GM21367 (cell line): ENCODE measurements around the gene DNAJB12.
"Not testable (repeated sequence)": the region's sequence is repeated elsewhere in the genome, so short reads cannot be mapped to it uniquely, and the experiment has no call there.

Experiments
- ATAC-seq: cut with Tn5 transposase; IDR thresholded peaks from one replicate; pipeline ENCODE4 v1.9.1; 2021; ENCODE audit not compliant: unreplicated experiment

DNAJB12 gene

GRCh38 chr10:72316748-72317435 lies 37.8 kb downstream of the DNAJB12 start:
- ATAC-seq, result no peak

DNA sequence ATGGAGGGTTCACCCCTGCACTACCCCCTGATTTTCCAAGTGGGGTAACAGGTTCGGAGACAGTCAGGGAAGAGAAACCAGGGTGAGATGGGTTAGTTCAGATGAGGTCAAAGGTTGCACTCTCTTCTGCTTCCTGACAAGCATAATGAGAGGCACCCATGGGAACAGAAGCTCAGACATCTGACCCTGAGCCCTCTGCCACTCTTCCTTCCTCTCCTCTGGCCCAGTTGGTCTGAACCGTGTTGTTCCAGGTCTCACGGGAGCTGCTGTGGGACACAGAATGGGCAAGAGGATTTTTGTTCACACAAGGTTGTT lies 38.4 kb downstream of the DNAJB12 start:
- no peak for ATAC-seq

GRCh38 chr10:72315611-72316385 lies 38.9 kb downstream of the DNAJB12 start:
- no peak for ATAC-seq

DNA sequence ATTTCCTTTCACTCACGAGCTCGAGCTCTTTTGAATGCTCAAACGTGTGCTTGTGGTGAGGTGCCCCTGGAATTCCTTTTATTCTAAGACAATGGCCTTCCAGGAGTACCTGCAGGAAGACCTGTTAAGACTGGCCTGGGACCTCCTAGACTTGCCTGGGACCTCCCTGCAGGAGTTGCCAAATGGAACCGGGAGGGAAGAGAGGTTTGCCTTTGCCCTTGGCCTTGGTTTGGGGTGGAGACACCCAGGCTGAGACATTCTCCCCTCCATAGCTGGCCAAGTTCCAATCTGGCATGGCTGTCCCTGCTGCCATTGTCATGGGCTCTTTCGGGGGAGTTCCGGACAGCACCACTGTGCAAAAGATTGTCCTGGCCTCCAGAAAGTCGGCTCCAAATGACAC lies 39.7 kb downstream of the DNAJB12 start:
- ATAC-seq, result no peak

- ATAC-seq, result no peak
Observed at GRCh38 chr10:72314263-72314662, 40.5 kb downstream of the DNAJB12 start.

DNA sequence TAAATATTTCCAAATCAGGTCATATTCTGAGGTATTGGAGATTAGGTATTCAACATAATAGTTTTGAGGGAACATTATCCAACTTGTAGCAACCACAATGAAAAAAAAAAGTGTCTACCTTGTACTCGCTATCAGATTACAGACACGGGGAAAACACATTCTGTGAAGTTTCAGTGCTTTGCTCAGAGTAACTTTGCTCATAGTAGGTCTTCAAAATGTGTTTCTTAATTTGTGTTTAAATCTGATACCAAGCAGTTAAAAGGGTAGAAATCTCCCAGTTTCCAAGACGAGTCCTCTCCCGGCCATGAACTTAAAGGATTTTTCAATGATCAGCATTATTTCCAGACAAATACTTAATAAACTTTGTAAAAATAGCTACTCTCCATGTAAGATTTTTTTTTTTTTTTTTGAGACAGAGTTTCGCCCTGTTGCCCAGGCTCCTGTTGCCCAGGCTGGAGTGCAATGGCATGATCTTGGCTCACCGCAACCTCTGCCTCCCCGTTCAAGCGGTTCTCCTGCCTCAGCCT lies 41.8 kb downstream of the DNAJB12 start:
- ATAC-seq, result no peak

- ATAC-seq, result no peak
Observed at GRCh38 chr10:72311667-72312066, 43.1 kb downstream of the DNAJB12 start.

GRCh38 chr10:72310636-72311035 lies 44.1 kb downstream of the DNAJB12 start:
- no peak for ATAC-seq

DNA sequence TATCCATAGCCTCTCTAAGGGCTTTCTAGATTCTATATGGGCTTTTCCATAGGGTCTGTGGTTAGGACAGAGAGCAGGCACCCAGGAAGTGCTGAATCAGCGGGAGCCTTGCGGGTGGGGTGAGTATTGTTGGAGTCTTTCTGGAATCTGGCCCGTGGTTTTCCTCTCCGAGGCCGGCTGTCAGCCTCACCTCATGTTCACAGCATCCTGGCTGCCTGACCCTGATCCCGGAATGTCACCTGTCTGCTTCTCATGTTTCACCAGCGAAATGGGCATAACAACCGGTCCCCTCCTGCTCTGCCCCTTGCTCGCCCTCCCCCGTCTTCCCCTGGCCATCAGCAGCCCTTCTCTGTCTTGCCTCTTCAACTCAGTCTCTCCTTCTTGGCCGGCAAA lies 44.5 kb downstream of the DNAJB12 start:
- no peak for ATAC-seq

GRCh38 chr10:72309290-72310240 lies 45.2 kb downstream of the DNAJB12 start:
- no peak for ATAC-seq

DNA sequence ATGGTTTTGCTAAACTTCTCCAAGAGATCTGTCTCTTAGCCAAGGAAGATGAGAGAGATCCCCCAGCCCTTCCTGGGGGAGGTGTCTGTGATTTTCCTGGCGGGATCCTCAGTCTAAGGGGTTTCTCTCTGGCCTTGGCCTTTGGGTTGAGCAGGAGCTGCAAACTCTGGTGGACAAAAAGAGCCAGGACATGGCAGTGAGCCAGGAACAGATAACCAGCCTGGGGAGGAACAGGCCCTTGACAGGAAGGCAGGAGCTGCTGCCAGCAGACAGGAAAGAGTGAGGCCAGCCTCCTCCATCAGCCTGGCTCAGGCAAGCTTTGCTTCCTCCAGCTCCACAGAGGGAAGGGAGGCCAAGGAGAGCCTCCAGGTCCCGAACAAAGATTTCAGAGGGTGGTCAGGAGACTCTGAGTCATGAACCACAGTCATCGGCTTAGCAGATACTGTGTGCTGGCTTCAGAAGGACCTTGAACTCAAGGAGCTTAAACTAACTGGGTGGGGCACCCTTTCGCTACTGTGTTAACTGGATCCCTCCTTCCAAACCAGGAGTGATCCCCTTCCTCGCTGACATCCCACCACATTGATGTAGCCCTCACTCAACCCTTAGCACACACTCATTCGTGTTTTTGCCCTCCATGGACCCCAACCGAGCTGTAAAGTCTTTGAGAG lies 46.3 kb downstream of the DNAJB12 start:
- ATAC-seq, result no peak

DNA sequence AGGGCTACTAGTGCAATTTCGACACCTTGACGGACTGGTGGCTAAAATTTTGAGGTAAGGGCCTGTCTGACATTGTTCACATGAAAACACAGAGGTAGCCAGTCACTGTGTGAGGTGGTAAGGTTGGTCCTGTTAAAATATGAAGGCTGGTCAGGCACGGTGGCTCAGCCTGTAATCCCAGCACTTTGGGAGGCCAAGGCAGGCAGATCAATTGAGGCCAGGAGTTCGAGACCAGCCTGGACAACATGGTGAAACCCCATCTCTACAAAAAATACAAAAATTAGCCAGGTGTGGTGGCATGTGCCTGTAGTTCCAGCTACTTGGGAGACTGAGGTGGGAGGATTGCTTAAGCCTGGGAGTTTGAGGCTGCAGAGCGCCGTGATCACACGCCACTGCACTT lies 47.0 kb downstream of the DNAJB12 start:
- not testable (repeated sequence) for ATAC-seq

DNA sequence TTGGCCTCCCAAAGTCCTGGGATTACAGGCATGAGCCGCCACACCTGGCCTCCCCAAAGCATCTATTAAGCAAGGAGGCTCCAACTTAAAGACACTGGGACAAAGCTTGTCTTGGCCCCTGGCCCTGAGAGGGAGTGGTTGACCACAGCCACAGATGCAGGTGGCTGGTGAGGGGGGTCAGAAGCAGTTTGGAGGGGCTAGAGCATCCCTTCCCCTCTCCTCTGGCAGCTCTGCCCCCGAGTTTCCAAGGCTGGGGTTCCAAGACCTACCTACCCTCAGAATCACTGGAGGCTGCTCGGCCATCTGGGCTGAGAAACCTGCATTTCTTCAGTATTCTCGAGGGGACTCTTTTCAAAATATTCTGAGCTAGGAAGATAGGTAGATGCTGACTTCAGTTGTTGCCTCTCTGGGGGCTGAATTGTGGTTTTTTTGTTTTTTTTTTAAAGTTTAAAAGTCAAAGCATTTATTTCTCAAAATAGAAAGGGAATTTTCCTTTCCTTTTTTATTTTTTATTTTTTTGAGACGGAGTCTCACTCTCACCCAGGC lies 48.4 kb downstream of the DNAJB12 start:
- ATAC-seq, result no peak

GRCh38 chr10:72303424-72304128 lies 51.1 kb downstream of the DNAJB12 start:
- no peak for ATAC-seq

DNA sequence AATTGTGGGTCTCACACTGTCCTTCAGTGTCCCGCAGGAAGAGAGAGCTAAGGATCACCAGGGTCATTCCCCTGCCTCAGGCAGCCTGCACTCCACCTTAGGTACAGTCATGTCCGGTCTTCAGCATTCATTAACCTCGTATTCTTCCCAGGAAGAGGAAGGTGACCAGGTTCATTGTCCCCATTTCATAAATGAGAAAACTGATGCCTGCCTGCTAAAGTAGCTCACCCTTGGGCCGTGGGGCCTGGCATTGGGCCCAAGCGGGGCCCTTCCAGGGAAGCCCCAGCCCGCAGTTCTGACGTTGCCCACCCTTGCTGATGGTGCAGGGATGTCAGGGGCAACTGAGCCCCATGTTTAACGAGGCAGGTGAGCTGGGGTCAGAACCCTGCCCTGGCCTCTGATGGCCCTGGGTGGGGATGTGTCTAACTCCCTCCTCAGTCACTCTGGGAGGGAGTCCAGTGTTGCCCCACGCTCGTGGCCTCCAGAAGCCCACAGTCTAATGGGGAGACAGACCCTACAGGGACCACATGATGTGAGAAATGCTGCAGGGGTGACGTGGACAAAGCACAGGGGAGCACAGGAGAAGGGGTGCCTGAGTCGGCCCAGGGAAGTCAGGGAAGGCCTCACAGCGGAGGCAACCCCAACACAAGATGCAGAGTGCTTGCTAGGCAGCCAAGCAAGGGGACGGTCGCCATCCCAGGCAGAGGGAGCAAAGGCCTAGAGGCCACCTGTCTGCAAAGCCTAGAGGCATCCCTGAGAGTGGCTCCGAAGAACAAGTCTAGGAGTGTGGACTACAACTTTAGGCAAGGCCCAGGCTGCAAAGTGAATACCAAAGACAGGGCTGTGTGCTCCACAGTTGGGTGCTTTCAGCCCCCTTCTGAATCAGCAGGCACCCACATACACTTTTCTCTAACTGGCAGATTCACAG lies 55.9 kb downstream of the DNAJB12 start:
- no peak for ATAC-seq

DNA sequence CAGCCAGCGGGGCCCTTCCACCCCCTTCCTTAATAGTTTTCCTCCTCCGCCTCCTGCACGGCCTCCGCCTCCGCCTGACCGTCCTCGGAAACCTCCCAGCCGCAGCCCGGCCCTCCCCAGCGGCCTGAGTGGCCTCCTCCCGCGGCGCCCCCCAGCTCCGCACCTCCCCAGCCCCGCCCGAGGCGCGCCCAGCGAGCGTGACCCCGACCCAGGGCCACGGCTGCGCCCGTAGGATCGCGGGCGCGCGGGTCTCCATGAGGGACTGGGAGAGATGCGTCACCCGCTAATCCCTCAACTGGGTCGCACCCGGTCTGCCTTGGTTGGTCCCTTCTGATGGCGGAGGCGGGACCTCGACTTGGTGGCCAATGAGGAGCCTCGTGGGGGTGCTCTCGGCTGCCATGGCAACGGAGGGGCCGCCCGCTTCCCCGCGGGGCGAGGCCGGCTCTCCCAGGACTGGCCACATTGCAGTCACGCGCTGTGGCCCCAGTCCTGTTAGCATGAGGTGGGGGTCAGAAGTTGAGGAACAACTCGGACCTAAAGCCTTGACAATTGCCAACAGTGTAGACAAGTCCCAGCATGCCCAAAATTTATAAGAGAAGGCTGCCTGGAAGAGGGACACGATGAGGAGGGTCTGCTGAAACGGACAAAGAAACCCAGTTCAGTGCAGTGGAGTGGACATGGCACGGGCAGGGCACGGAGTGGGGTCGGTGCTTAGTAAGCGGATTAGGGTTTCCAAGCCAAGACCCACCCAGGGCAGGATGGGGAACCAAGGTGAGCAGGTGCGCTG lies 56.7 kb downstream of the DNAJB12 start:
- peak; percentile 77 for ATAC-seq

GRCh38 chr10:72297281-72297804 lies 57.4 kb downstream of the DNAJB12 start:
- ATAC-seq, result peak; percentile 42

GRCh38 chr10:72296829-72297280 lies 57.9 kb downstream of the DNAJB12 start:
- ATAC-seq, result not testable (repeated sequence)
